NCI-H128 (cell line): ENCODE results near the gene MAG.
"Not testable (repeated sequence)": the region's sequence is repeated elsewhere in the genome, so short reads cannot be mapped to it uniquely, and the experiment has no call there.

Source experiments
- DNase-seq: peaks from one replicate; lab custom pipeline; 2025; ENCODE audit not compliant: unreplicated experiment; lab: John Stamatoyannopoulos, UW

MAG gene

DNA sequence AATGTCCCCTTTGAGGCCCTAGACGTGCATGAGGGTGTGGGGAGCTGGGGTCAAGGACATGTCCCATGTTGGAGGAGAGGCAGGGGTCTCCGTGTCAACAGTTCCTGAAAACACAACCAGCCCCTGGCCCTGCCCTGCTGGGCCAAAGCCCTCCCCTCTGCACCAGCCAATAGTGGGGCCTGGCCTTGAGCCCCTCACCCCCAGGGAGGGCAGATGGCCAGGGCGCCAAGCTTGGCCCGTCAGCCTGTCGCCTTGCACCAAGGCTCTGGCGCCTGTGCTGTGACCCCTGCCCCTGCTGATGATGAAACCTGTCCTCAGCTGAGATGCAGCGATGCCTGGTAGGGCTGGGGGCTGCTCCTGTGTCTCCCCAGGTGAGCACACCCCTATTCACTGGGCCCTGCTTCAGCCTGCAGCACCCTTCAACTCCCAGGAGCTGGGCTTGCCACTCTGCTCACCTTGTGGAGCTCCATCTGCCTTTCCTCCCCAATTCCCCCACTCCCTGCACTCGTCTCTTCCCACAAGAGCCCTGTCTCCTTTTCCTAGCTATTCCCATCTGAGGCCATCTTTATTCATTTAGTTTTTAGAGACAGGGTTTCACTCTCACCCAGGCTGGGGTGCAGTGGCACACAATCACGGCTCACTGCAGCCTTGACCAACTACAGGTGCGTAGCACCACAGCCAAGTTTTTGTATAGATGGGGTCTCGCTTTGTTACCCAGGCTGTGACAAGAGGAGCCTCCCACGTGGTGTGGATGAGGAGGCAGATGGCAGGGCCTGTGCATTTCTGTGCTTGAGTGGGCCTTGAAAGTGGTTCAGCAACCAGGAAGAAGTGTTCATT, 11.8 kb upstream of the MAG start:
- no peak for DNase-seq

- no peak for DNase-seq
These were observed 10.7 kb upstream of the MAG start for GRCh38 chr19:35281303-35281702.

DNA sequence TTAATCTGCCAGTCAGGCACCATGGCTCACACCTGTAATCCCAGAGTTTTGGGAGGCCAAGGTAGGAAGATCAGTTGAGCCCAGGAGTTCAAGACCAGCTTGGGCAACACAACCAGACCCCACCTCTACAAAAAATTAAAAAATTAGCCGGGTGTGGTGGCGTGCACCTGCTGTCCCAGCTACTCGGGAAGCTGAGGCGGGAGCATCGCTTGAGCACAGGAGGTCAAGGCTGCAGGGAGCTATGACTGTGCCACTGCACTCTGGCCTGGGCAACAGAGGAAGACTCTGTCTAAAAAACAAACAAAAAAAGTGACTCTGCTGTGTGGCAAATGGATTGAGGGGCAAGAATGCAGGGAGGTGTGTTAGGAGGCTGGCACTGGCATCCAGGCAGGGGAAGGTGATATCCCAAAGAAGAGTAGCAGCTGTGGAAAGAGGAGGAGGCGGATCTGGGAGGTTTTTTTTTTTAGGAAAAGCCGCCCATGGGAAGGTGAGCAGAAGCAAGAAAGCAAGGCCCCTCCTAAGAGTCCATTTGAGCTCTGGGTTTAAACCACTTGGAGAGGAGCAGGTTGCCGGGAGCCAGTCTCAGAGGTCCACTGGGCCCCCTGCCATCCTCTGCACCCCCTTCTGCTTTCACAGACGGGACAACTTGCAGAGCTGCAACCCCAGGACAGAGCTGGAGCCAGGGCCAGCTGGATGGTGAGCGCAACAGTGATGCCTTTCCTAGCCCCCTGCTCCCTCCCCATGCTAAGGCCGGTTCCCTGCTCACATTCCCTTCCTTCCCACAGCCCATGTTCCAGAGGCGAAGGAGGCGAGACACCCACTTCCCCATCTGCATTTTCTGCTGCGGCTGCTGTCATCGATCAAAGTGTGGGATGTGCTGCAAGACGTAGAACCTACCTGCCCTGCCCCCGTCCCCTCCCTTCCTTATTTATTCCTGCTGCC, 7.5 kb upstream of the MAG start:
- no peak for DNase-seq

DNA sequence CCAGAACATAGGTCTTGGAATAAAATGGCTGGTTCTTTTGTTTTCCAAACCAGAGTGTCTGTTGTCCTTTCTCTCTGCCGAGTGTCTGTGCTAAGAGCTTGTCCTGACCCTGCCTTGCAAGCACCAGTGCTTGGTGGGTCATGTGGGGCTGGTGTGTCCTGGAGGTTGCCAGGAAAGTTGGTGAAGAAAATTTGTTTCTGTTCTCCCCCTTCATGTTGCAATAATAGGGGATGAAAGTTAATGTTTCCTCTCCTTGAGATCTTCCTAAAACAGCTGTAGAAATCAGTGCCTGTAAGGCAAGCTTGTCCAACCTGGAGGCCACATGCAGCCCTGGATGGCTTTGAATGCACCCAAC, 6.9 kb upstream of the MAG start:
- DNase-seq, result no peak

DNA sequence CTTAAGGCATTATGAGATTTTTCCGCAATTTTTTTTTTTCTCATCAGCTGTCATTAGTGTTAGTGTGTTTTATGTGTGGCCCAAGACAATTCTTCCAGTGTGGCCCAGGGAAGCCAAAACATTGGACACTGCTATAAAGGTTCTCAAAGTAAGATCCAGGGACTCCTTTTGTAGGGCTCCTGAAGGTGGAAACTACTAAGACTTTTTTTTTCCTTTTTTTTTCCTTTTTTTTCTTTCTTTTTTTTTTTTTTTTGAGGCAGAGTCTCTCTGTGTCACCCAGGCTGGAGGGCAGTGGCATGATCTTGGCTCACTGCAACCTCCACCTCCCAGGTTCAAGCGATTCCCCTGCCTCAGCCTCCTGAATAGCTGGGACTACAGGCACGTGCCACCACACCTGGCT, 6.5 kb upstream of the MAG start:
- DNase-seq, result not testable (repeated sequence)

- not testable (repeated sequence) for DNase-seq
These were observed 5.9 kb upstream of the MAG start for GRCh38 chr19:35286101-35286500.

DNA sequence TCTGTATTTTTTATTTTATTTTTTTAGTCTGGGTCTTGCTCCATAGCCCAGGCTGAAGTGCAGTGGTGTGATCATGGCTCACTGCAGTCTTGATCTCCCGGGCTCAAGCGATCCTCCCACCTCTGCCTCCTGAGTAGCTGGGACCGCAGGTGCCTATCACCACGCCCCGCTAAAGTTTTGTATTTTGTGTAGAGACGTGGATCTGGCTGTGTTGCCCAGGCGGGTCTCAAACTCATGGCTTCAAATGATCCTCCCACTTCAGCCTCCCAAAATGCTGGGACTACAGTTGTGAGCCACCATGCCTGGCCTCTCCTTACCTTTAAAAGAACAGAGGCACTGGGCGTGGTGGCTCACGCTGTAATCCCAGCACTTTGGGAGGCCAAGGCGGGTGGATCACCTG, 4.2 kb upstream of the MAG start:
- no peak for DNase-seq

GRCh38 chr19:35288331-35288730, 3.6 kb upstream of the MAG start:
- no peak for DNase-seq

GRCh38 chr19:35288906-35289305, 3.1 kb upstream of the MAG start:
- no peak for DNase-seq

GRCh38 chr19:35290381-35291127, 1.4 kb upstream of the MAG start:
- DNase-seq, result no peak

GRCh38 chr19:35291259-35291658, 702 bp upstream of the MAG start:
- DNase-seq, result no peak

DNA sequence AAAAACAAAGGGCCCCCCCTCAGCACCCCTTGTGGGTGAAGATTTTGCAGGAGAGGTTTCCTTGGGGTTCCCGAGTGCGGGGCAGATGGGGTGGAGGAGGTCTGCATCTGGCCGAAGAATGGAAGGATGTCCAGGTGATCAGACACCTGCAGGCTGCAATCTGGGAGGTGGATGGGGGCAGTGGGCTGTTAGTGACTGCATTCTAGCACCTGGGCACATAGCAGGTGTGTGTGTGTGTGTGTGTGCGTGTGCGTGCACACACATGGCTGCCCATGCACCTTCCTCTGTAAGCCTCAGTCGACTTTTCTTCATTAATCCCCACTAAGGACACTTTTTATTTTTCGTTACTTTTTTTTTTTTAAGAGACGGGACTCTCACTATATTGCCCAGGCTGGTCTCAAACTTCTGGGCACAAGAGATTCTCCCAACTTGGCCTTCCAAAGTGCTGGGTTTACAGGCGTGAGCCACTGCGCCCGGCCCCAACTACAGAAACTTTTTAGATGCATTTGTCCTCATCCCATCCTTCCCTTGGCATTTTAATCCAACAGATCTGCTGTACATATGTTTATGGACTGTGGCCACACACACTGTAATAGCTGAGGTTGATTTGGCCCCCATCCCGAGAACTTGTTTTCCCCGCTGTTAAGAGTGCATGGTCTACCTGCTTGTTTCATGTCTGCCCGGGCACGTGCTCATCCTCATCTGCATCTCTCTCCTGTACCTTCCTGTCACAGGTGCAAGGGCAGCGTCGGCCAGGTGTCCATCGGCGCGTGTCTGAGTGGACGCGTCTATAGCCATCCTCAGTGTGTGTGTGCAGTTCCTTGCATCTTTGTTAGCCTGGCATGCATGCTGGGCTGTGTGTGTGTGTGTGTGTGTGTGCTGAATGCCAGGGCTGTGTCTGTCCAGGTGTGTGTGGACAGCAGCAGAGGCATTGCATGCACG, 731 bp downstream of the MAG start:
- no peak for DNase-seq

- DNase-seq, result no peak
These were observed 1.4 kb downstream of the MAG start for GRCh38 chr19:35293363-35293739.

GRCh38 chr19:35293808-35294207, 1.8 kb downstream of the MAG start:
- DNase-seq, result no peak

DNA sequence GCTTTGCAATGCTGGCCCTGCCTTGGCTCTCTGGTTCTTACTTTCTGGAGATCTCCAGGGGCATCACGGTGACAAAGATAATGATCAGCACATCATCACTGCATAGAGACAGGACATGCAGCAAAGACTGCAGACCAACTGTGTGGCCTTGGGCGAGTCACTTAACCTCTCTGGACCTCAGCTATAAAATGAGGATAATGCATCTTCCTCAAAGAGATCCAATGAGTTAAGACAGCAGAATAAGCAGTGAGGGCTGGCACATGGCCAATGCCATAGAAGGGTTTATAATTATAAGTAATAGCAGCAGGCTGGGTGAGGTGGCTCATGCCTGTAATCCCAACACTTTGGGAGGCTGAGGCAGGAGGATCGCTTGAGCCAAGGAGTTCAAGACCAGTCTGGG, 2.4 kb downstream of the MAG start:
- DNase-seq, result no peak

- no peak for DNase-seq
These were observed 3.2 kb downstream of the MAG start for GRCh38 chr19:35294859-35295791.

DNA sequence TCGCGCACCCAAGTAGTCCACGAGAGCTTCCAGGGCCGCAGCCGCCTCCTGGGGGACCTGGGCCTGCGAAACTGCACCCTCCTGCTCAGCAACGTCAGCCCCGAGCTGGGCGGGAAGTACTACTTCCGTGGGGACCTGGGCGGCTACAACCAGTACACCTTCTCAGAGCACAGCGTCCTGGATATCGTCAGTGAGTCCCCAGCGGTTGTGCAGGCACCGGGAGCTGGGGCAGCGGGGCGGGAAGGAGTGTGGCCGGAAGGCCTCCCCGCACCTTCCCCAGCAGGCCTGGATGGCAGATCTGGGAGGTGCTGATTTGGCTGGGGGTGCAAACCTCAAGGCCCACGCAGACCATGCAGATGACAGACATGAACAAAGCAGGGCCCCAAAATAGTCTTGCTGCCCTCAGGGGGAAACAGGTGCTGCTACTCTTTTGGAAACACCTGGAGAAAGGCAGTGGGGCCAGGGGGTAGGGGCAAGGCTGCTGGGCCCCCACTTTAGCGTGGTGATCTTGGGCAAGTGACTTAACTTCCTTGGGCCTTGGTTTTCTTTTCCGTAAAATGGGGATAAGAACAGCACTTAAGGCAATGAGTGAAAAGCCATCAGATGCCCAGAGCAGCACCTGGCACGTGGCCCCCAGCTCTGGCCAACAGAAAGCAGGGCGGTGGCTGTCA, 4.0 kb downstream of the MAG start:
- no peak for DNase-seq

DNA sequence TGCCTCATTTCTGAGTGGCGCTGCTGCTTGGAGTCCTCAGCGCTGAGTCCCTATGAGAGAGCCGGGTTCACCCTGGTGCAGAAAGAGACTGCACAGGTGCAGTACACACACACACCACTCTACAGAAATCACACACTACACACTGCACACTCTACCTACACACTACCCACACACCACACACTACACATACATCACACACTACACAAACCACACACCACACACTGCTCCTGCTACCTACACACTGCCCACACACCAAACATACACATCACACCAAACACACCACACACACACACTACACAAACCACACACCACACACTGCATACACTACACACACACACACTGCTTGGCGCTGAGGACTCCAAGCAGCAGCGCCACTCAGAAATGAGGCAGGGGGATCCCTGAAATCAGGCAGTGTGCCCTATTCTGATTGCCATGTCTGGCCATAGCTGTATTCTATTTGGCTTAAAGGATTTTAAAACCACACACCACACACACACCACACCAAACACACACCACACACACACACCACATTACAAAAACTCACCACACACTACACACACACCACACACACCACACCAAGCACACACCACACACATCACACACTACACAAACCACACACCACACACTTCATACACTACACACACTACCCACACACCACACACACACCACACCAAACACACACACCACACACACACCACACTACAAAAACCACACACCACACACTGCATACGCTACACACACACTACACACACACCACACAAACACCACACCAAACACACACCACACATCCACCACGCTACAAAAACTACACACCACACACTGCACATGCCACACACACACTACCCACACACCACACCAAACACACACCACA, 4.9 kb downstream of the MAG start:
- no peak for DNase-seq
